SU-DHL-6 (cell line): ENCODE data around the gene NPAS2.

Experiments used
- CTCF ChIP-seq: fragments of 200-600 bp; sonication (generic); IDR thresholded peaks from one replicate; pipeline ENCODE4 v1.5.1; 2017; ENCODE audit warnings: antibody characterized with exemption, mild to moderate bottlenecking, low read length, moderate library complexity; ENCODE audit not compliant: insufficient read depth, poor library complexity, severe bottlenecking
- EZH2phosphoT487 ChIP-seq: fragments of 200-600 bp; sonication (generic), shearing (Covaris generic); conservative IDR thresholded peaks from 2 replicates; pipeline ENCODE4 v1.6.1; 2018; ENCODE audit warnings: mild to moderate bottlenecking, antibody characterized with exemption, low read length, moderate library complexity, mixed read lengths

GRCh38 chr2:101022221-101022620 lies 202.3 kb downstream of the NPAS2 start:
- TF ChIP-seq CTCF (no peak), EZH2phosphoT487 (no peak)
